HepG2 (cell line): ENCODE measurements around the gene PLXNC1. TPM values are rescaled to one million over a fixed set of nuclear protein-coding genes. Genes with fewer than 3 reads are reported as not detected.
A peak's percentile ranks its signal among the peaks of the same experiment; 100 is the strongest.

Experiments
- BCL6 ChIP-seq: IDR thresholded peaks from 2 replicates; pipeline ENCODE4 v1.6.1; 2016; ENCODE audit warnings: missing genetic modification reagents, missing compliant biosample characterization
- CHCHD3 ChIP-seq: sonication (generic); formaldehyde crosslinking; IDR thresholded peaks from 2 replicates; pipeline ENCODE4 v1.8.0; 2022; ENCODE audit warnings: mild to moderate bottlenecking, missing genetic modification reagents, moderate library complexity
- CREM ChIP-seq, 2 experiments: sonication (generic) in 1 of 2; formaldehyde crosslinking in 1 of 2; IDR thresholded peaks; 2 replicates each; pipeline versions ENCODE4 v1.4.0 to v1.6.1; 2016 to 2020; ENCODE audit warnings: antibody characterized with exemption in 1 of 2, mild to moderate bottlenecking in 1 of 2, missing genetic modification reagents in 1 of 2
- KLF11 ChIP-seq: IDR thresholded peaks from 2 replicates; pipeline ENCODE4 v1.6.1; 2016; ENCODE audit warnings: missing compliant biosample characterization
- NPAS2 ChIP-seq: sonication (generic); formaldehyde crosslinking; IDR thresholded peaks from 2 replicates; pipeline ENCODE4 v1.8.0; 2022; ENCODE audit warnings: mild to moderate bottlenecking, missing genetic modification reagents, borderline replicate concordance
- PPARG ChIP-seq: conservative IDR thresholded peaks from 2 replicates; pipeline ENCODE4 v1.6.1; 2016; ENCODE audit warnings: missing biosample characterization, missing genetic modification reagents
- SOX13 ChIP-seq, 3 experiments: fragments of 450-650 bp in 1 of 3; sonication (generic) in 1 of 3; formaldehyde crosslinking in 1 of 3; IDR thresholded peaks in 2 of 3; conservative IDR thresholded peaks in 1 of 3; 2 replicates each; pipeline versions ENCODE4 v1.5.0 to v1.6.1; 2016 to 2020; ENCODE audit warnings: antibody characterized with exemption in 1 of 3, mild to moderate bottlenecking in 1 of 3, missing compliant biosample characterization in 1 of 3, missing genetic modification reagents in 1 of 3, moderate library complexity in 1 of 3
- SOX6 ChIP-seq, 2 experiments: fragments of 450-650 bp in 1 of 2; sonication (generic) in 1 of 2; formaldehyde crosslinking in 1 of 2; IDR thresholded peaks; 2 replicates each; pipeline versions ENCODE4 v1.4.0 to v1.6.1; 2017 to 2020; ENCODE audit warnings: antibody characterized with exemption in 1 of 2, mild to moderate bottlenecking in 1 of 2, missing genetic modification reagents in 1 of 2
- SP4 ChIP-seq: sonication (generic); formaldehyde crosslinking; IDR thresholded peaks from 2 replicates; pipeline ENCODE4 v1.8.1; 2023; ENCODE audit warnings: mild to moderate bottlenecking, missing genetic modification reagents
- ZNF275 ChIP-seq: sonication (generic); formaldehyde crosslinking; IDR thresholded peaks from 2 replicates; pipeline ENCODE4 v1.8.0; 2022; ENCODE audit warnings: missing genetic modification reagents, mild to moderate bottlenecking, inconsistent platforms, borderline replicate concordance
- ZNF646 ChIP-seq: sonication (generic); formaldehyde crosslinking; IDR thresholded peaks from 2 replicates; pipeline ENCODE4 v1.9.0; 2021; ENCODE audit warnings: mild to moderate bottlenecking, missing genetic modification reagents
- ZNF691 ChIP-seq: sonication (generic); formaldehyde crosslinking; IDR thresholded peaks from 2 replicates; pipeline ENCODE4 v1.4.0; 2020; ENCODE audit warnings: missing genetic modification reagents, low read depth, mild to moderate bottlenecking, borderline replicate concordance
- ZSCAN20 ChIP-seq: sonication (generic); formaldehyde crosslinking; IDR thresholded peaks from 2 replicates; pipeline ENCODE4 v1.4.0; 2020; ENCODE audit warnings: missing genetic modification reagents, mild to moderate bottlenecking, borderline replicate concordance
- polyA plus RNA-seq, 8 experiments: library from polyadenylated mRNA; depleted of rRNA in 3 of 8; stranded (reverse) in 7 of 8; unstranded in 1 of 8; fragments of >200 nt; fragmentation: Illumina TruSeq in 4 of 8; extraction: Trizol in 4 of 8; gene quantifications; 2 replicates each; pipeline versions ENCODE4 v1.2.1 to v1.2.3, GENCODE V29; 2011 to 2016; ENCODE audit warnings: low read depth in 4 of 8, missing spikeins in 1 of 8, mixed read lengths in 1 of 8; ENCODE audit not compliant: insufficient read depth in 1 of 8
- total RNA-seq, 5 experiments: library from RNA; depleted of rRNA; stranded (reverse); fragments of >200 nt; fragmentation: Illumina TruSeq; extraction: Trizol; gene quantifications; 2 replicates each; pipeline ENCODE4 v1.2.3, GENCODE V29; 2016; ENCODE audit warnings: low read depth in 1 of 5
- TF ChIP-seq, protein P1 (sequence below): sonication (generic); formaldehyde crosslinking; IDR thresholded peaks from 2 replicates; pipeline ENCODE4 v1.5.0; 2020; ENCODE audit warnings: mild to moderate bottlenecking, missing genetic modification reagents

The PLXNC1 gene
- total and polyA plus RNA-seq, 2 of the 13 experiments (the other 11 are each of a cell fraction or from before 2014, with no cell fraction given), result 6.6 to 11.2 TPM

GRCh38 chr12:94305130-94305957 lies 157.0 kb downstream of the PLXNC1 start (continued):
- TF ChIP-seq CREM (IDR thresholded peaks at IDR 0.05) (no peak), CREM (CRISPR knock-in tag; IDR thresholded peaks at IDR 0.05) (no peak), NPAS2 (CRISPR knock-in tag) (no peak), ZNF691 (CRISPR knock-in tag) (no peak), KLF11 (no peak), BCL6 (CRISPR knock-in tag) (peak; percentile 85), ZNF275 (no peak), SOX13 (IDR thresholded peaks at IDR 0.05) (no peak), SOX13 (CRISPR knock-in tag; conservative IDR thresholded peaks at IDR 0.05 in 1 of 2, IDR thresholded peaks at IDR 0.05 in 1 of 2) (0 out of 4 replicates have a peak, but pooled peaks of 1 of the 2 experiments have one; percentile 5), PPARG (no peak), SP4 (CRISPR knock-in tag) (no peak), SOX6 (IDR thresholded peaks at IDR 0.05) (no peak), SOX6 (CRISPR knock-in tag; IDR thresholded peaks at IDR 0.05) (peak; percentile 25; the same call in 1 of the 2 replicates), ZSCAN20 (CRISPR knock-in tag) (no peak), ZNF646 (CRISPR knock-in tag) (peak; percentile 91), CHCHD3 (CRISPR knock-in tag) (no peak)
- TF ChIP-seq, protein P1, sequence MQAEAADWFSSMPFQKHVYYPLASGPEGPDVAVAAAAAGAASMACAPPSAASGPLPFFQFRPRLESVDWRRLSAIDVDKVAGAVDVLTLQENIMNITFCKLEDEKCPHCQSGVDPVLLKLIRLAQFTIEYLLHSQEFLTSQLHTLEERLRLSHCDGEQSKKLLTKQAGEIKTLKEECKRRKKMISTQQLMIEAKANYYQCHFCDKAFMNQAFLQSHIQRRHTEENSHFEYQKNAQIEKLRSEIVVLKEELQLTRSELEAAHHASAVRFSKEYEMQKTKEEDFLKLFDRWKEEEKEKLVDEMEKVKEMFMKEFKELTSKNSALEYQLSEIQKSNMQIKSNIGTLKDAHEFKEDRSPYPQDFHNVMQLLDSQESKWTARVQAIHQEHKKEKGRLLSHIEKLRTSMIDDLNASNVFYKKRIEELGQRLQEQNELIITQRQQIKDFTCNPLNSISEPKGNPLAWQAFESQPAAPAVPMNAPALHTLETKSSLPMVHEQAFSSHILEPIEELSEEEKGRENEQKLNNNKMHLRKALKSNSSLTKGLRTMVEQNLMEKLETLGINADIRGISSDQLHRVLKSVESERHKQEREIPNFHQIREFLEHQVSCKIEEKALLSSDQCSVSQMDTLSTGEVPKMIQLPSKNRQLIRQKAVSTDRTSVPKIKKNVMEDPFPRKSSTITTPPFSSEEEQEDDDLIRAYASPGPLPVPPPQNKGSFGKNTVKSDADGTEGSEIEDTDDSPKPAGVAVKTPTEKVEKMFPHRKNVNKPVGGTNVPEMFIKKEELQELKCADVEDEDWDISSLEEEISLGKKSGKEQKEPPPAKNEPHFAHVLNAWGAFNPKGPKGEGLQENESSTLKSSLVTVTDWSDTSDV, result no peak
